GM19438 (cell line): Measurements from ENCODE around the gene PBX1.

ENCODE experiments used
- ATAC-seq: cut with Tn5 transposase; IDR thresholded peaks from one replicate; pipeline ENCODE4 v1.9.1; 2021; ENCODE audit warnings: low read depth; ENCODE audit not compliant: unreplicated experiment

Gene PBX1

GRCh38 chr1:164742745-164743144 lies 183.8 kb downstream of the PBX1 start:
- no peak for ATAC-seq

- ATAC-seq, result no peak
Observed at GRCh38 chr1:164743976-164744375, 185.0 kb downstream of the PBX1 start.

- no peak for ATAC-seq
Observed at GRCh38 chr1:164745736-164746135, 186.8 kb downstream of the PBX1 start.

DNA sequence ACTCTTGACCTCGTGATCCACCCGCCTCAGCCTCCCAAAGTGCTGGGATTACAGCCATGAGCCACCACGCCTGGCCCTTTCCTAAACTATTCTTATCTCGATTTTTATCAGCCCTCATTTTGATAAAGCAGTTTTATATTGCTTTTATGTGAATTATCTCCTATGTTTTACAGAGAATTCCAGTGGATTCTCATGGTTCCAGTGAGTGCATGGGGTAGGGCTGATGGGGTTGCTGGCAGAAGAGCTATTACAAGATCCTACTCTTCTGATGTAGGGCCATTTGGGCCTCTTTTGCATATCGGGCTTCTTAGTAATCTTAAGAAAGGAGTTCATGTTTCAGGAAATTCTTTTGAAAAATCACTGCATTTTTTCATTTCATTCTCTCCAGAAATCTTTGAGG lies 187.6 kb downstream of the PBX1 start:
- ATAC-seq, result no peak

DNA sequence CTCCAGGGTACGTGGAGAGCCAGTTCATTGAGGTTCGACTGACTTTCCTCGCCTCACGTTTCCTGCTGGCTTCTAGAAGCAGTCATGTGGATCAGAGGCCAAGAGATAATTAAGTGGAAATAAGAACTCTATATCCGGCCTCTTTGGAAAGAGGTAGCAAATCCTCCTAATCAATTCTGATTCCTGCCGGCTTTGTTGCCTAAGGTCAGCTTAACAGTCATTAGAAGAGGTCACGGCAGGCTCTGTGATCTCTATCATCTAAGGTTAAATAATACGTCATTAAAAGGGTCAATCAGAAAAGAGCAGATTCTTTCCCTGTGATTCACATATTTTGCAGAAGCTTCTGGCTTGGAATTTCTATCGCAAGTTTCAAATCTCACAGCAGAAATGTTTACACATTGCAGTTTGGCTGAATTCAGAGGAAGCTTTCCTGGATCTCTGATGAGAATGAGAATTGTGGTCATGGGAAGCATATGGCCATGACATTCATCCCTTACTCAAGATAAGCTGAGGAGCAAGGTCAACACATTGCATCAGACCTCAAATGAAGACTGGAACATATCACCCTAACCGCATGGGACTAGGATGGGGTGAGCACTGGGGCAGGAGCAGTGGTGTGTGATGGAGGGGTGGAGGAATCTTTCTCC lies 189.4 kb downstream of the PBX1 start:
- ATAC-seq, result no peak

- ATAC-seq, result no peak
Observed at GRCh38 chr1:164753521-164754077, 194.6 kb downstream of the PBX1 start.

- ATAC-seq, result no peak
Observed at GRCh38 chr1:164754088-164754600, 195.2 kb downstream of the PBX1 start.

DNA sequence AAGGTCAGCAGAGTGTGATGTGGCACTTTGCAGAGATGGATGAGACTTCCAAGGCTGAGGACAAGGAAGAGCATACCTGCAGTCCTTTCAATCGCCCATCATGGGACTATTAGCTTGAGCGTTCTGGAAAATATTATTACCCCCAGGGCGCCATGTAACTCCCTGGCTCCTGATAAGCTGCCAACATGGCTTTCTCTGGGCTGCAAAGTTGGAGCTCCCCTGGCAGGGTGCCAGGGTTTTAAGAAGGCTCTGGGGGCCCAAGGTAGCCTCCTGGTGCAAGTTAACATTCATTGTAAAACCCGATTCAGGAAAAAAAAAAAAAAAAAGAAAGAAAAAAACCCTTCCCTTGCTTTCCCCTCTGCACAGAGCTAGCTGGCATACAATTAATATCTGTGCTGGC lies 196.7 kb downstream of the PBX1 start:
- ATAC-seq, result no peak

DNA sequence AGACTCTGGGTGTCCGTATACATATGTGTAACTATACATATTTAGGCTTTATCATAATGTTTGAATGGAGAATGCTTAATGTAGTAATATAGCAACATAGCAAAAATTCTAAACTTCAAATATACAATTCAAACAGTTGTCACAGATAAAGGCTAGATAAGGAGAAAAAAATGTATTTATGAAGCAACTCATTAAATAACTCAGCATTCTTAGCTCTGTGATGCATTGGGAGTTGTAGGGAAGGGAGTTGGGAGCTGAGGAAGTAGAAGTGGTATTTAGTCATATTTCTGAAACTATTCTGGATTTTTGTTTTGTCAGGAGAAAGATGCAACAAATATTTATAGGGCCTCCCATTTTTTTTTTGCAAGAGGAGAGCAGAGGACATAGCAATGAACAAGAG lies 197.8 kb downstream of the PBX1 start:
- ATAC-seq, result no peak

DNA sequence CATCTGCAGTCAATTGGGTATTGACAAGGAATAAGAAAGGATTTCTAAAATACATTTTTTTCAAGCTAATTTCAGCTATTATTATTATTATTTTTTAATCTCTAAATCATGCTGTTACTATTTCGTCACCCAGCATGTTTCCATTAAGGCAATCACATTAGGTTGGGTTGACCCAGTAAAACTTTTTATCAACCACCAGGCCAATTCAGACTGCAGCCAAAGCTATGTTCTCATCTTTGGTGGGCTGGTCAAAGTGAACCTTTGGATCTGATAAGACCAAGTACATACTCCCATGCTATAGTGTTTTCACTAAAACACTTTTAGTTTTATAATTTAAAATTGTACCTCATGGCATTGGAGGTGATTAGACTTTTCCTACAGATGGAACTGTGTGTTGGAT lies 198.6 kb downstream of the PBX1 start:
- ATAC-seq, result no peak

- no peak for ATAC-seq
Observed at GRCh38 chr1:164759144-164759920, 200.3 kb downstream of the PBX1 start.

DNA sequence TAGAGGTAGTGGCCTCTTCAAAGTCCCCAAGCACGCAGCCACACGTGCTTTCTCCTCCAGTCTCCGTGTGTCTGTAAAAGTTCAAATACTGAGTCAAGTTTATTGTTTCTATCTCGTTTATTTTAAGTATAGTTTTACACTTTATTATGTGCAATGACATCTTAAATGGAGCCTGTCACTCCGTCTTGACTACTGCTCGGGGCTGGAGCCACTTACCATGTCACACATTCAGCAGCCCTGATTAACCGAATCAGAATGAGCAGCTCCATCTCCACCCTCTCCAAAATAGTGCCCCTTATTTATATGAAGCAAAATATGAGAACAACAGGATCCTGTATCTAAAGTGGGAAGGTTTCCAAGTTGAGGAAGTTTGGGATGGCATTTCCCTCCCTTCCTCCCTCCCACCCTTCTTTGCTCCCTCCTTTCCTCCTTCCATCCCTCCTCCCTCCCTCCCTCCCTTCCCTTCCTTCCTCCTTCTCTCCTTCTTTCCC lies 201.0 kb downstream of the PBX1 start:
- no peak for ATAC-seq

DNA sequence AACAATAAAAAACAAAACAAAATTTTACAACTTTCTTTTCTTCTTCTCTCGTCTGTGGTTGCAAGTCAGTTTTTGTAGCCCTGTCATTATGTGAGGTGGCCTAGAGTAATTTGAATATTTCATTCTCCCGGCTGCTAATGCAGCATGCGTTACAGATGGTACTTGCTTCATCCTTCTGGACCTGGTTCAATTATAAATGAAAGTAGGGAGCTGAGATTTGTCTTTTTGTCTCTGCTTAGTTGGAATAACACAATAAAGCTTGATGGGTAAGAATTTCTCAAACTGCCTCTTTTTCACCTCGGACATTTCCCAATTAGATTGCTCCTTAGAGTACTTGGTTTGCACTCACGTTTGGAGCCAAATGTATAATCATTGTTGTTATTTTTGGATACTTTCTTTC lies 201.6 kb downstream of the PBX1 start:
- ATAC-seq, result no peak

GRCh38 chr1:164761009-164761408 lies 202.0 kb downstream of the PBX1 start:
- ATAC-seq, result no peak

DNA sequence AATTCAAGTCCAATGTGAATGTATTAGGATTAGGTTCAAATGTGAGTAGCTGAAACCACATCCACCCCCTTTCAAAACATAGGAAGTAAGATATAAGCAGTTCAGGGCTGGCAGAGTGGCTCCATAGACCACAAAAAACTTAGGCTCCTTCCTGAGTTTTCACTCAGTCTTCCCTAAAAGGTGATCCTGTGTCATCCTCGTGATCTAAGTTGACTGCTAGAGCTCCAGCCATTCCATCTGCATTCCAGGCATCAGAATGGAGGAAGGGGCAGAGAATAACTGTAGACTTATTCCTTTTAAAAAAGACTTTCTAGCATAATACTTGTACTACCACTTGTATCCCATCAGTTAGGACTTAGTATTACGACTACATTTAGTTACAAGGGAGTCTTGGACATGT lies 204.1 kb downstream of the PBX1 start:
- ATAC-seq, result no peak

- no peak for ATAC-seq
Observed at GRCh38 chr1:164764333-164764732, 205.3 kb downstream of the PBX1 start.

- ATAC-seq, result no peak
Observed at GRCh38 chr1:164765557-164765956, 206.6 kb downstream of the PBX1 start.

GRCh38 chr1:164765992-164766720 lies 207.2 kb downstream of the PBX1 start:
- ATAC-seq, result no peak

GRCh38 chr1:164767752-164768402 lies 208.9 kb downstream of the PBX1 start:
- no peak for ATAC-seq

- ATAC-seq, result no peak
Observed at GRCh38 chr1:164768619-164769018, 209.6 kb downstream of the PBX1 start.
